Measurements from ENCODE around the gene SLC47A2.
"Not testable (repeated sequence)": the region's sequence is repeated elsewhere in the genome, so short reads cannot be mapped to it uniquely, and the experiment has no call there.

Gene SLC47A2, protein sequence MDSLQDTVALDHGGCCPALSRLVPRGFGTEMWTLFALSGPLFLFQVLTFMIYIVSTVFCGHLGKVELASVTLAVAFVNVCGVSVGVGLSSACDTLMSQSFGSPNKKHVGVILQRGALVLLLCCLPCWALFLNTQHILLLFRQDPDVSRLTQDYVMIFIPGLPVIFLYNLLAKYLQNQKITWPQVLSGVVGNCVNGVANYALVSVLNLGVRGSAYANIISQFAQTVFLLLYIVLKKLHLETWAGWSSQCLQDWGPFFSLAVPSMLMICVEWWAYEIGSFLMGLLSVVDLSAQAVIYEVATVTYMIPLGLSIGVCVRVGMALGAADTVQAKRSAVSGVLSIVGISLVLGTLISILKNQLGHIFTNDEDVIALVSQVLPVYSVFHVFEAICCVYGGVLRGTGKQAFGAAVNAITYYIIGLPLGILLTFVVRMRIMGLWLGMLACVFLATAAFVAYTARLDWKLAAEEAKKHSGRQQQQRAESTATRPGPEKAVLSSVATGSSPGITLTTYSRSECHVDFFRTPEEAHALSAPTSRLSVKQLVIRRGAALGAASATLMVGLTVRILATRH

DNA sequence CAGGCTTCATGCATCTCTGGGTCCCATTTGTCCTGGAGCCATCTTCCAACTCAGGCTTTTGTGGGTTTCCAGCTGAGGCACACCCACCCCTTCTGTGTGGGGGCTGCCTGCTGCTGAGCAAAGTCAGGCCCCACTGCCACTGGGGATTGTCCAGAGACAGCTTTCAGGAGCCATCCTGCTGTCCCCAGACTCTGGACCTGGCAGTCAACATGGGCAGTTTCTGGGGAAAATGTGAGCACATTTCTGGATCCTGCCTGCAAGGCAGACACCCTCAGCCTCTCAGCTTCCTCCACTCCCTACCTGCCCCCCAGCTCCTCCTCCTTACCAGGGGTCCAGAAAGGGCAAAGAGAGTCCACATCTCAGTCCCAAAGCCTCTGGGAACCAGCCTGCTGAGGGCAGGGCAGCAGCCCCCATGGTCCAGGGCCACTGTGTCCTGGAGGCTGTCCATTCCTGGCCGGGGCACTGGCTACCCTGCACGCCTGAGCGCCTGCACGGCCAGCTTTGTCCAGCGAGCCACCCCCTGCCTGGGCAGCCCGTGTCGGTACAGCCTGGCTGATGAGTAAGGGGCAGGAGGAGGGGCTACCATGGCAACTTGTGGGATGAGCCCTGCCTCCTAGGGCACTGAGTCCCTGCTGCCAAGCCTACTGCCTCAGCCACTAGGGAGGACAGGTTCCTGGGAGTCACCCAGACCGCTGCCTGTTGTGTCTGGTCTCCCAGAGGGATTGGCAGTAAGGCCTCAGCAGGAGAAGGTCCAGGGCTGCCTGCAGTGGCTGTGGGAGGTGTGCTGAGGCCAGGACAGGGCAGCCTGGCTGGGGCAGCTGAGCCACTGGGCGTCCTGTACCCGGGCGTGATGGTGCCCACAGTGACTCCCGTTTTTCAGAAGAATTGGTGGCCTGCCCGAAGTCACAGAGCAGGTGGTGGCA lies at the start of gene SLC47A2:
Gene SLC47A2 (minus strand): TSS at position 477 of the 923 bp plus-strand sequence. CDS start 29 bp downstream, at position 448.
- FAIRE-seq = no peak

DNA sequence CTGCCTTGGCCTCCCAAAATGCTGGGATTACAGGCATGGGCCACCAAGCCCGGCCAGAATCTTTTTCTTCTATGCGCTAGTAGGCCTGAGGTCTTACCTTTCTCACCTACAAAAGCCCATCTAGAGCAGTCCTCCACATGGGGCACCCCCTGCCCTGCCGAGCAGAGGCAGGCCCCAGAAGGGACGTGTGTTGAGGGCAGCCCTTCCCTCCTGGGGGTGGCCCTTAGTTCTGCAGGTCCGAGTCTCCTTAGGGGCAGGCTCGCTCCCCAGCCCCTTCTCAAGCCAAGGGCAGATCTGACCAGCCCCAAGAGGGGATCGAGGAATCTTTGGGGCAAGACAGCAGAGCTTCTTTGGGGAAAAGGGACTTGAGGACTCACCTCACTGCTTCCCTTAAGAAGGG lies 49.6 kb upstream of the SLC47A2 start:
- DNase-seq (ENCODE audit: extremely low spot score, insufficient read length, low read depth) (no peak), FAIRE-seq (no peak)

More for the DNA sequence above, at the start of gene SLC47A2:
- DNase-seq (ENCODE audit: extremely low spot score, insufficient read length, low read depth) = no peak

DNA sequence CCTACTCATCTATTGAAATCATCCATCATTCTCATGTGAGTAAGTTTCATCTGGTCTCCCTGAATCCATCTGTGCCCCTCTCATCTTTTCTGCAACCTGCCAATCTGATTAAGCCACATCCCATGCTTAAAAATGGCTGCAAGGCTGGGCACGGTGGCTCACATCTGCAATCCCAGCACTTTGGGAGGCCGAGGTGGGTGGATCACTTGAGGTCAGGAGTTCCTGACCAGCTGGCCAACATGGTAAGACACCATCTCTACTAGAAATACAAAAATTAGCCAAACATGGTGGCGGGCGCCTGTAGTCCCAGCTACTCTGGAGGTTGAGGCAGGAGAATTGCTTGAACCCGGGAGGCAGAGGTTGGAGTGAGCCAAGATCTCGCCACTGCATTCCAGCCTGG lies 47.6 kb upstream of the SLC47A2 start:
- not testable (repeated sequence) for FAIRE-seq; DNase-seq (ENCODE audit: extremely low spot score, insufficient read length, low read depth)

DNA sequence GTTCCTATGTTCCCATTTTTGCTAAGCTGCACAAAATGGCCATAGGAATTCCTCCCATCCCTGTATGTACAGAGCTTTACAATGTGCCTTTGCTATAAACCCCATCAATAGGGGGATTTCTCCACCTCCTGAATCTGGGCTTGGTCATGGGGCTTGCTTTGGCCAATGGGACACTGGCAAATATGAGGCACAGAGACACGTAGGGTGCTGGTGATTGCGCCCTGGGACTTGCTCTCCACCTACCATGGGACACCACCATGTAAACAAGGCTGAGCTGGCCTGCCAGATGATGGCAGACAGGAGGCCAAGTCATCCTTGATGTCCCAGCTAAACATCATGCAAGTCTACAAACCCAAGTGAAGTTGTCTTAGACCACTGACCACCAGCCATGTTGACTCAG lies 47.0 kb upstream of the SLC47A2 start:
- FAIRE-seq = no peak

DNA sequence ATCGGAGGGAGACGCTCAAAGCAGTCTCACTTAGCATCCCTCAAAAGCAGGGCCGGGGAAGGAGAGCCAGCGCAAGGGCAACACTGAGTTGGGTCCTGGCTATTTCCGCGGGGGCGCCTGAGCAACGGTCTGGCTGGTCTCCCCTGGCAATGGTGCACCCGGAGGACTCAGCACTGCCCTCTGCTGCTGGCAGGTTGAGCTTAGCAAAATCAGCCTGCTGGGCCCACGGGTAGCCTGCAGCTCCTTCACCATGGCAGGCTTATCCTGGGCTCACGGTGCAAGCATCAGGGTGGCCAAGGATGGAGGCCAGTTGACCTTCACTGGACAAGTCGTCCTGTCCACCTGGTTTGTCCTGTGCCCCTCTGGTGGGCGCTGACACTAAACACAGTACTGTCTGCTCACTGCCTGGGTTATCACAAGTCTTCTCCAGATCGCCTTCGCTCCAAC lies 46.2 kb upstream of the SLC47A2 start:
- FAIRE-seq (no peak), DNase-seq (ENCODE audit: extremely low spot score, insufficient read length, low read depth) (peak; percentile 37)

More for the DNA sequence above, 47.0 kb upstream of the SLC47A2 start:
- no peak for DNase-seq (ENCODE audit: extremely low spot score, insufficient read length, low read depth)

DNA sequence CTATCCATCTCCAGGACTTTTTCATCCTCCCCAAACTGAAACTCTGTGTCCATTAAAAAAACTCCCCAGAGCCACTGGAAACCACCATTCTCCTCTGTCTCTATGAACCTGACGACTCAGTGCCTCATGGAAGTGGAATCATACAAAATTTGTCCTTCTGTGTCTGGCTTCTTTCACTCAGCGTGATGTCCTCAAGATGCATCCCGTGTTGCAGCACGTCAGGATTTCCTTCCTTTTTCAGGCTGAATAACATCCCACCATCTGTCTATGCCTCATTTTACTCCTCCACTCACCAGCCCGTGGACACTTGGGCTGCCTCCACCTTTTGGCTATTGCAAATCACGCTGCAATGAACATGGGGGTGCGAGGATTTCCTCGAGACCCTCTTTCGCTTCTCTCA lies 44.4 kb upstream of the SLC47A2 start:
- DNase-seq (ENCODE audit: extremely low spot score, insufficient read length, low read depth) (no peak), FAIRE-seq (no peak)

DNA sequence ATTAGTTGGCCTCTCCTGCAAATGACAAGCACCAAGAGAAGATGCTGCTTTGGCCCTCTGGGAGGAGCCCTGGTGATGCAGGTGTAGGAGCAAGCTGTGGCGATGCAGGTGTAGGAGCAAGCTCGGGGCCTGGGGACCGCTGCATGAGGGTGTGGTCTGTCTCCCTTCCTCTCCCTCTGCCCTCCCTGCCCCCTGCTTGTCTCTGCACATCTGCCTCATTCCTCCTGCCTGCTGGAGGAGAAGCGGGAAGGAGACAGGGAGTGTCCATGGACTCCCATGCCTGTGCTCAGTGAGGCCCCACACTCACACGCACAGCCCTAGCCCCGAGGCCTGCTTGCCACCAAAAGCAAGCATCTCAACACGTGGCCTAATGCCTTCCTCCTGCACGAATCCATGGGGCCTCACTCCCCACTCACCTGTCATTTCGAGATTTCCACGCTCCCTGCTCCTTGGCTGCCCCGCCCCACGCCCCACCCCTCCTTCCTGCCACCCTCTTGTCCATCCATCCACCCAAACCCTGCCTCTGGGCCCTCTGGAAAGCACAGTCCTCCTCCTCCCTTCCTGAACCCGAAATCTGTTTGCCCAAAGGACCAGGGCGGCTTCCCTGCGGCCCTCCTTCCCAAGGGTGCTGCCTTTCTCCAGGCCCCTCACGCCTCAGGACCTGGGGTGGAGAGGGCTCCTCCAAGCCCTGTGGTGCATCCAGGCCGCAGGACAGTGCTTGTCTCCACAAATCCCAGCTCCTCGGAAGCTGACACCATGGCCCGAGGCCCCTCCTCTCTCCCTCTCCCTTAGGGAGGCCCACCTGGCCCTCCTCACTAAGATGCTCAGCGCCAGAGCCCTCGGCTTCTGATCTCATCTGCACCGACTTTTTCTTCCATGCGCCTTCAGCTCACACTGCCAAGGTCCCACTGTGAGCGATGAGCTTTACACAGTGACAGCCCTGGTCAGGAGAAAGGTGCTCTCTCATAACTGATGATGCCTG lies 43.5 kb upstream of the SLC47A2 start:
- DNase-seq (ENCODE audit: extremely low spot score, insufficient read length, low read depth) (no peak), FAIRE-seq (no peak)

DNA sequence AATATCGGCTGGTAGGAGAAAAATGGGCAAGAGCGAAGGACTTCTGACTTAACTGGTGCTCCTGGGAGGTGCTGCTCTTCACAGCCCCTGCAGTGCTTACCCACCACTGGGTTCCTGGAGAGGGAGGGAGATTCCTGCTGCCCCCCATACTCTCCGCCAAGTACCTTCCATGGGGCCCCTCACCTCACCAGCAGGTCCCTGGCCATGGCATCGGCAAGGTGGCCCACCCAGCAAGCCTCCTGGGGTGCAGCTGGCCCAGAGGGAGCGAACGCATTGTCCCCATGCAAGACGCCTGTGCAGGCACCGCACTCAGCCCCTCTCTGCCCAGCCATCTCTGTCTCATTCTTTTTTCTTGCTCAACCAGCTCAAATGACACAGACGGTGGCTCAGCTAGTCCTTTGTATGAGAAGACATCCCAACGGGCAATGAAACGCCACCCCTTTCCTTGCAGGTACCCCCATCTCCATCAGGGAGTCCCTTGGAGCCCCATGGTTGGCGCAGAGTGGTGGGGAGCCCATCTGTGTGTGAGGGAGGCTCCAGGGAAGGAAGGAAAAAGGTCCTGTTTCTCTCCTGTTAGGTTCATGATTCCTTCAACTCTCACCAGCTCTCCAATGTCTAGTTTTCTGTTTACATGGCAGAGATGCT lies 41.3 kb upstream of the SLC47A2 start:
- no peak for DNase-seq (ENCODE audit: extremely low spot score, insufficient read length, low read depth)
- FAIRE-seq = no peak

DNA sequence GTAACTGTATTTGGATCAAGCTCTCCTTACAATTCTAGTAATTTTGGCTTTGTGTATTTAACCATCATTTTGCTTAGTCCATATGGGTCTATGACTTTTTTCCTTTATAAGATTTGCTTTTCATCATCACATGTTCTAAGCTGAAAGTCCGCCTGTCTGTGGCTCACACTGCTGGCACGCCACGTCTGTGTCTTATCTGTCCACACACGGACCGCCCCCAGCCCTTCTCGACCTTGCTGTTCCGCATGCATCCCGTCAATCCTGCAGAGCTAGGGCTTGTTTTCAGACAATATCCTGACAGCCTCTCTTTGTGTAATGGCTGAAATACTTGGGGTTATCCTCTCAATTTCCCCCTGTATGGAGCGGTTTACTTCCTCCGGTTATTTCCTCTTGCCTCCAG lies 40.2 kb upstream of the SLC47A2 start:
- FAIRE-seq (no peak), DNase-seq (ENCODE audit: extremely low spot score, insufficient read length, low read depth) (no peak)

DNA sequence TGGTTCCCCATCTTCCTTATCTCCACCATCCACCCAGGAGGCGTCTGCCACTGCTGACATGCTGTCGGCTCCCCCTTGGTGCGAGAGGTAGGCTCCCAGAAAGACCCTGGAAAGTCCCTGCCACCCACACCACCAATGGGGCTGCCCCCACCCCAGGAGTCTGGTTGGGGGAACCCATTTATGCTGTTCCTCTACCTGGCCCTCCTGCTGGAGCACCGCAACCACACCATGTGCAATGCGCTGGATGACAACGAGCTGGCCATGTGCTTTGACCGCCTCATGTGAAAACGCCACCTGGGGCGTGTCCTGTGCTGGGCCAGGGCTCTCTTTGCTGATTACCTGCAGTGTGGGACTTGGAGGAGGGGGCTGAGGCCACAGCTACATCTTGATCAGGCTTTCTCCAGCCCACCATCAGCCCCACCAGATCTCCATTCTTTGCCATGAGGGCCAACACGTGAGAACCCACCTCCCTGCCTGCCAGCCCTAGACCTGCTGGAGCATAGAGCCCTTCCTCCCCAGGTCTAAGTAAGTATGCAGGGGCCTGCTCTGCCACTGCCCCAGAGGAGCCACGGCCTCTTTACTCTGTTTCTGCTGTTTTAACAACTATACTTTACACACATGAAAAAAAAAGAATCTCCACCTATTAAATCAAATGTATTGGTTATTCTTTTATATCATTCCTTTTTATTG lies 39.6 kb upstream of the SLC47A2 start:
- FAIRE-seq (peak; percentile 63), DNase-seq (ENCODE audit: extremely low spot score, insufficient read length, low read depth) (no peak)

DNA sequence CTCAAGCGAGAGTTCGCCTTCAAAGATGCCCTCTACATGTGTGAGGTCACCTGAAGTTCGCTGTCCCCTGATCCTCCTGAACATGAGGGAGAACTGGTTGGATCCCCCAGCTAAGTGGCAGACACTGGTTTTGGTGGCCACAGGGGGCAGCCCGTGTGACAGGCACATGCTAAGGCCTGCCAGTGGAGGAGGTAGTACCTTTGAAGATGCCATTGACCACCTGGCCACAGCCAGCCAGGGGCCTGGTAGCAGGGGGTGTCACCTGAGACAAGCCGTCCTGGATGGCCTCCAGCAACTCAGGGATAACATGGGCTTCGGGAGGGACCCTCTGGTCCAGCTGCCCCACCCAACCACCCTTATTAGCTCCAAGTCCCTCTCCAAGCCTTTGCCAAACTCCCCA lies 39.0 kb upstream of the SLC47A2 start:
- DNase-seq (ENCODE audit: extremely low spot score, insufficient read length, low read depth) (no peak), FAIRE-seq (no peak)

DNA sequence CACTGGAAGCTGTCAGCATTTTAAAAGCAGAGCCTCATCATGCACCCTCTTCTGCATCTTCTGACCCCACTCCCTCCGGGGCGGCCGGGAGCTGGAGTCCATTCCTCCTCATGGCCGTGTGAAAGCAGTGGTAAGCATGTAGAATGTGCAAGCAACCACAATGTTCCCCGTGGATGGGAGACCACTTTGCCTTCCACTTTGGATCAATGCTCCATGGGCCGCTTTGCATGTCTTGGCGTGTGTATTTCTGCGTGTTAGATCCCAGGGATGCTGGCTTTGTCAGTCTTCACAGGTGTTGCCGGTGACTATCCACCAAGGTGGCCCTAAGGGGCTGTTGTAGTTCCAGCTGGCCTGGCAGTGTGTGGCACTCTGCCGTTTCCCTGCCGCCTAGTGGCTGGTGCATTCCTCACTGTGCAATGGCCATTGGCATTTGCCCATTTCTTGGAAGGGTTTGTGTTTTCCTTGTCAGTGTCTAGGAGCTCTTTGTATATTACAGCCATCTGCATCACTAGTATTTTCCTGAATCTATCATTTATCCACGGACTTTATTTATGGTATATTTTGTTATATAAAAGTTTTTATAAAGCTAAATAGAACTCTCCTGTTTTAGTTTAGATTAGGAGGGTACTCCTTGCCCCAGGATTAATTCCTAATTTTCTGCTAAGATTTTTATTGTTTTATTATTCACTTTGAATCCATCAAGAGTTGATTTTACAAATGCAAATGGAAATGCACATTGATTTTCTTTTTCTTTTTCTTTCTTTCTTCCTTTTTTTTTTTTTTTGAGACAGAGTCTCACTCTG lies 37.5 kb upstream of the SLC47A2 start:
- FAIRE-seq (no peak), DNase-seq (ENCODE audit: extremely low spot score, insufficient read length, low read depth) (no peak)

DNA sequence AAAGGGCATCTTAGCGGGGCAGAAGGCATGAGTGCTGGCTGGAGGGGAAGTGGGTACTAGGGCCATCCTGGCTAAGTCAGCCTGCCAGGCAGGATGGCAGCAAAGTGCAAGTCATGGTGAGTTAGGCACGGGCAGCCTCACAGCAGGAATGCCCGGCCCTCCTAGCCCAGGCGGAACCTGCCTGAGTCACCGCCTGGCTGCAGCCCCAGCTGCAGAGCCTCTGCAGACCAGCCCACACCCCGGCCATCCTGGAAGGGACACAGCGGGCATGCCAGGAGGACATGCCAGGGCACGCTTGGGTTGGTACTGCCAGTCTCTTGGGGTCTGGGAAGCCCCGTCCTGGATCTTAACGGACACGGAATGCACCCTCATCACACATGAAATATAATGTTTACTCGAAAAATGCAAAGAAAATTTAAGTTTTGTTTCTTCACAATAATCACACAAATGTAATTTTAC lies 36.7 kb upstream of the SLC47A2 start:
- FAIRE-seq (no peak), DNase-seq (ENCODE audit: extremely low spot score, insufficient read length, low read depth) (no peak)

DNA sequence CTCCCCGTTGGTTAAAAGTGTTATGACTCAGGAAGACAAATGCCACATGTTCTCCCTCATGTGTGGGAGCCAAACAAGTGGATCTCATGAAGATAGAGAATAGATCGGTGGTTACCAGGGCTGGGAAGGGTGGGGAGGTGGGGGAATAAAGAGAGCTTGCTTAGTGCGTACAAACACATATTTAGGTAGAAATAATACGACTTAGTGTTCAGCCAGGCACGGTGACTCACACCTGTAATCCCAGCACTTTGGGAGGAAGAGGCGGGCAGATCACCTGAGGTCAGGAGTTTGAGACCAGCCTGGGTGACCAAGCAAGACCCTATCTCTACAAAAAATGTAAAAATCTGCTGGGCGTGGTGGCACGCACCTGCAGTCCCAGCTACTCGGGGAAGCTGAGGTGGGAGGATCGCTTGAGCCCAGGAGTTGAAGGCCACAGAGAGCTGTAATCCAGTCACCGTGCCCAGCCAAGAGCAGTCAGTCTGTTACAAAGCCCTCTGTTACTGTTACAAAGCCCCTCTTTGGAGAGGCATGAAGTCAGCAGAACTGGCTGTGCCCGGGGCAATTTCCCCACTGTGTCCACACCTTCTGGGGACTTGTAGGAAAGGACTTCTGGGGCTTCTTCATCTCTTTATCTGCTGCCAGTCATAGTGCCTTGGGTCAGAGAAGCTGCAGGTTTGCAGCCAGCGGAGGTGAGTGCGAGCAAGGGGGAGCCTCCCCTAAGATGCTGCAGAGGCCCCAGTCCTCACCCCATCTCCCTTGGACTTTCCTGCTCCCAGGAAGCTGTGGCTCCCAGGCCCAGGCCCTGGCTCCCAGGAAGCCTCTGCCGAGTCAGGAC lies 36.0 kb upstream of the SLC47A2 start:
- no peak for DNase-seq (ENCODE audit: extremely low spot score, insufficient read length, low read depth)
- no peak for FAIRE-seq

DNA sequence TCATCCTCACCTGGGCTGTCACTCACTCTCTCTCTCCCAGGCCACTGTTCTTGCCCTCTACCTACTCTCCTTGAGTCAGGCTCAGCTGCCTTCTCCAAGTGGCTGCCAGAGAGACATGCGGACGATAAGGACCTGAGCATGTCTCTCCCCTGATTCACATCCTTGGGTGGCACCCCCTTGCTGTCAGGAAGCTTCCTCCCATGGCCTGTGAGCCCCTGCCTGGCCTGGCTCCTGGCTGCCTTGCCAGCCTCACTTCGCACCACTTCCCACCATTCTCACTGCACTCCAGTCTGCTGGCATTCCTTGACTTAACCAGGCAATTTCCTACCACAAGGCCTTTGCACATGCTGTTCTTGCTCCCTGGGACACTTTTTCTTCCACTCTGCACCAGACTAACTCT lies 34.5 kb upstream of the SLC47A2 start:
- DNase-seq (ENCODE audit: extremely low spot score, insufficient read length, low read depth) = no peak
- no peak for FAIRE-seq

DNA sequence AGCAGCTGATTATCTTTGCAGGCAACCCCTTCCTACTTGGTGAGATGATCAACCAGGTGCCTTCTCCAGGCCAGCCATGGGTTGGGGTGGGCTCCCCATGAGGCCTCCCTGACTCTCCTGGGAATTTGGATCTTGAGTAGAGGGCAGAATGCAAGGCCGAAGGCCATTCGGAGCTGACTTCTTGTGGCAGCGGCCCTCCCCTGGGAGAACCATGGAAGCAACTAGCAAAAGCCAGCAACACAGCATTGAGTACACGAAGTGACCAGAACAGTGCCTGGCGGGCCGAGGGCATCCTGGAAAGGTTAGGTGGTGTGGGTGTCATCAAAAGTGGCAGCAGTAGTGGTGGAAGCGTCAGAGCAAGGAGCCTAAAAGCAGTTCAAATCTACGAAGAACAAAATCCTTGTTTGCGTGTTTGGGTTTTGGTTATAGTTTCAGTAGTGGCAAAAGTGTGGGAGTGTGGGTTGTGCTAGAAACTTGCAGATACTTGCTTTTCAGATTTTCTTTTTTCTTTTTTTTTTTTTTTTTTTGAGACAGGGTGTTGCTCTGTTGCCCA lies 33.7 kb upstream of the SLC47A2 start:
- FAIRE-seq (no peak), DNase-seq (ENCODE audit: extremely low spot score, insufficient read length, low read depth) (no peak)

All from GM18507 (cell line).